ENCODE results near the gene PCDHB14. TPM values are rescaled to one million over a fixed set of nuclear protein-coding genes. Genes with fewer than 3 reads are reported as not detected.
"Not testable (repeated sequence)": the region's sequence is repeated elsewhere in the genome, so short reads cannot be mapped to it uniquely, and the experiment has no call there.

Gene PCDHB14
- total RNA-seq, 1 experiment from 2014 or later: 0.87 TPM

DNA sequence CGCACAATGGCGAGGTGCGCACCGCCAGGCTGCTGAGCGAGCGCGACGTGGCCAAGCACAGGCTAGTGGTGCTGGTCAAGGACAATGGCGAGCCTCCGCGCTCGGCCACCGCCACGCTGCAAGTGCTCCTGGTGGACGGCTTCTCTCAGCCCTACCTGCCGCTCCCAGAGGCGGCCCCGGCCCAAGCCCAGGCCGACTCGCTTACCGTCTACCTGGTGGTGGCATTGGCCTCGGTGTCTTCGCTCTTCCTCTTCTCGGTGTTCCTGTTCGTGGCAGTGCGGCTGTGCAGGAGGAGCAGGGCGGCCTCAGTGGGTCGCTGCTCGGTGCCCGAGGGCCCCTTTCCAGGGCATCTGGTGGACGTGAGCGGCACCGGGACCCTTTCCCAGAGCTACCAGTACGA lies 24.3 kb downstream of the PCDHB14 start:
- CTCF ChIA-PET; H3K9me2 ChIP-seq (replicated peaks; ENCODE audit: low read length); H3K27me3 ChIP-seq (ENCODE audit: low read length); H3K27ac ChIP-seq (ENCODE audit: low read length); H4K20me1 ChIP-seq (ENCODE audit: low read length); H3K36me3 ChIP-seq (ENCODE audit: low read depth, low read length); ATAC-seq; POLR2A ChIA-PET (ENCODE audit: unreplicated experiment); H3K4me2 ChIP-seq (ENCODE audit: low read length); H3K4me1 ChIP-seq (ENCODE audit: insufficient read depth, low read length); BruUV-seq (replicated peaks); H3K9ac ChIP-seq (ENCODE audit: low read length); H3K4me3 ChIP-seq (ENCODE audit: low read length); DNase-seq; intact Hi-C loops (cut with micrococcal nuclease); H3F3A ChIP-seq (ENCODE audit: low read length, unreplicated experiment); H3K79me2 ChIP-seq (ENCODE audit: low read length); H2AFZ ChIP-seq (ENCODE audit: low read length): not testable (repeated sequence)
- H3K9me3 ChIP-seq (ENCODE audit: low read length): peaks cover 16% of the 10 kb centered on the region; the same call in 1 of the 2 replicates

DNA sequence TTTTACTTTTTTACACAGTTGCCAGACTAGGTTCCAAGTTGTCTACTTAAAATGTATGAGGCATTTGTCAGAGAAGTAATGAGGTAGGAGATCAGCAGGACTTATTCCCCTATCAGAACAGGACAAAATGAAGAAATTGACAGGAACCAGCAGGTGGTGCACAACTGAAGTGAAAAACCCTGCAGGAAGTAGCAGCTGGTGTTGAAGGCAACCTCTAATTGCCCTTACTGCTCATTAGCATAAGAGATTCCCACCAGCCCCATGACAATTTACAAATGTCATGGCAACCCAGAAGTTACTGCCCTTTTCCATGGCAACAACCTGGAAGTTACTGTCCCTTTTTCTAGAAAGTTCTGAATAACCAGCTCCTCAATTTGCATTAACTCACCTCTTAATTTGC lies 27.4 kb downstream of the PCDHB14 start:
- H3K27ac ChIP-seq (ENCODE audit: low read length): no peak overlapping the region
- H2AFZ ChIP-seq (ENCODE audit: low read length): no peak overlapping the region
- 0 out of 2 replicates have a peak, but pooled peaks cover 15% of the 10 kb centered on the region for H3K9me3 ChIP-seq (ENCODE audit: low read length)
- no peaks in the 10 kb centered on the region for H3K9me2 ChIP-seq (replicated peaks; ENCODE audit: low read length)
- intact Hi-C loops (cut with micrococcal nuclease): no loop called here
- no peaks in the 10 kb centered on the region for H3F3A ChIP-seq (ENCODE audit: low read length, unreplicated experiment)
- H3K79me2 ChIP-seq (ENCODE audit: low read length): no peaks in the 10 kb centered on the region
- no peak for TF ChIP-seq EZH2phosphoT487 (IDR thresholded peaks at IDR 0.05; ENCODE audit: borderline replicate concordance, low read length)
- TF ChIP-seq, protein P1, sequence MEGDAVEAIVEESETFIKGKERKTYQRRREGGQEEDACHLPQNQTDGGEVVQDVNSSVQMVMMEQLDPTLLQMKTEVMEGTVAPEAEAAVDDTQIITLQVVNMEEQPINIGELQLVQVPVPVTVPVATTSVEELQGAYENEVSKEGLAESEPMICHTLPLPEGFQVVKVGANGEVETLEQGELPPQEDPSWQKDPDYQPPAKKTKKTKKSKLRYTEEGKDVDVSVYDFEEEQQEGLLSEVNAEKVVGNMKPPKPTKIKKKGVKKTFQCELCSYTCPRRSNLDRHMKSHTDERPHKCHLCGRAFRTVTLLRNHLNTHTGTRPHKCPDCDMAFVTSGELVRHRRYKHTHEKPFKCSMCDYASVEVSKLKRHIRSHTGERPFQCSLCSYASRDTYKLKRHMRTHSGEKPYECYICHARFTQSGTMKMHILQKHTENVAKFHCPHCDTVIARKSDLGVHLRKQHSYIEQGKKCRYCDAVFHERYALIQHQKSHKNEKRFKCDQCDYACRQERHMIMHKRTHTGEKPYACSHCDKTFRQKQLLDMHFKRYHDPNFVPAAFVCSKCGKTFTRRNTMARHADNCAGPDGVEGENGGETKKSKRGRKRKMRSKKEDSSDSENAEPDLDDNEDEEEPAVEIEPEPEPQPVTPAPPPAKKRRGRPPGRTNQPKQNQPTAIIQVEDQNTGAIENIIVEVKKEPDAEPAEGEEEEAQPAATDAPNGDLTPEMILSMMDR (conservative IDR thresholded peaks at IDR 0.05; ENCODE audit: low read depth, low read length): no peak
- no peak for TF ChIP-seq EZH2 (IDR thresholded peaks at IDR 0.05; ENCODE audit: low read length, unreplicated experiment)
- H3K27me3 ChIP-seq (ENCODE audit: low read length): no peaks in the 10 kb centered on the region
- H3K36me3 ChIP-seq (ENCODE audit: low read depth, low read length): no peaks in the 10 kb centered on the region
- ChIA-PET POLR2A (ENCODE audit: unreplicated experiment) (no interaction called here), CTCF (no interaction called here)
- H3K9ac ChIP-seq (ENCODE audit: low read length): no peak overlapping the region
- H3K4me1 ChIP-seq (ENCODE audit: insufficient read depth, low read length): no peaks in the 10 kb centered on the region
- H3K4me2 ChIP-seq (ENCODE audit: low read length): no peak overlapping the region
- DNase-seq: no peak
- BruUV-seq (replicated peaks): no TSS peak
- ATAC-seq: no peak
- H3K4me3 ChIP-seq (ENCODE audit: low read length): no peak overlapping the region
- H4K20me1 ChIP-seq (ENCODE audit: low read length): no peaks in the 10 kb centered on the region

DNA sequence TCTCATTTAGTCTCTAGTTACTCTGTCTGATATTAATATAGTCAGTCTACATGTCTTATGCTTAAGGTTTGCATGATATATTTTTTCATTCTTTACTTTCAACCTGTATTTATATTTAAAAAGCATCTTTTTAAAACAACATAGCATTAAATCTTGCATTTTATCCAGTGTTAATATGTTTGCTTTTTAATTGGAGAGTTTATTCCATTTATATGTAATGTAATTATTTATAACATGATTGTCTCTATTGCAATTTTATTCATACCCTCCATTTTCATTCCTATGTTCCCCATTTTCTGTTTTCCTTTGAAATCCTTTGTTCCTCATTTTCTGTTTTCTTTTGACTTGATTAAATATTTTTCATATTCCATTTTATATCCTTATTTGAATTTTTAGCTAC lies 35.3 kb downstream of the PCDHB14 start:
- intact Hi-C loops (cut with micrococcal nuclease): no loop called here
- Histone ChIP-seq H3K4me3 (ENCODE audit: low read length) (no peak overlapping the region), H3K4me2 (ENCODE audit: low read length) (no peak overlapping the region), H3K36me3 (ENCODE audit: low read depth, low read length) (no peaks in the 10 kb centered on the region), H3F3A (ENCODE audit: low read length, unreplicated experiment) (no peaks in the 10 kb centered on the region), H4K20me1 (ENCODE audit: low read length) (no peaks in the 10 kb centered on the region), H2AFZ (ENCODE audit: low read length) (no peak overlapping the region), H3K4me1 (ENCODE audit: insufficient read depth, low read length) (no peaks in the 10 kb centered on the region), H3K9me2 (replicated peaks; ENCODE audit: low read length) (no peaks in the 10 kb centered on the region), H3K9me3 (ENCODE audit: low read length) (peaks cover 33% of the 10 kb centered on the region), H3K79me2 (ENCODE audit: low read length) (no peaks in the 10 kb centered on the region), H3K9ac (ENCODE audit: low read length) (no peak overlapping the region), H3K27ac (ENCODE audit: low read length) (no peak overlapping the region), H3K27me3 (ENCODE audit: low read length) (no peaks in the 10 kb centered on the region)
- ATAC-seq (no peak), DNase-seq (no peak)
- no TSS peak for BruUV-seq (replicated peaks)
- ChIA-PET POLR2A (ENCODE audit: unreplicated experiment) (no interaction called here), CTCF (no interaction called here)
- TF ChIP-seq, protein P1 (conservative IDR thresholded peaks at IDR 0.05; ENCODE audit: low read depth, low read length): no peak
- TF ChIP-seq EZH2phosphoT487 (IDR thresholded peaks at IDR 0.05; ENCODE audit: borderline replicate concordance, low read length) (no peak), EZH2 (IDR thresholded peaks at IDR 0.05; ENCODE audit: low read length, unreplicated experiment) (no peak)
